NCI-H2029 treated with DMSO at 0.1 percent for 48 hours (cell line): ENCODE results near the gene CCDC32.
"Not testable (repeated sequence)": the region's sequence is repeated elsewhere in the genome, so short reads cannot be mapped to it uniquely, and the experiment has no call there.

Source experiments
- DNase-seq: peaks from one replicate; lab custom pipeline; 2025; lab: John Stamatoyannopoulos, UW

Gene CCDC32, protein sequence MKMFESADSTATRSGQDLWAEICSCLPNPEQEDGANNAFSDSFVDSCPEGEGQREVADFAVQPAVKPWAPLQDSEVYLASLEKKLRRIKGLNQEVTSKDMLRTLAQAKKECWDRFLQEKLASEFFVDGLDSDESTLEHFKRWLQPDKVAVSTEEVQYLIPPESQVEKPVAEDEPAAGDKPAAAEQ

DNA sequence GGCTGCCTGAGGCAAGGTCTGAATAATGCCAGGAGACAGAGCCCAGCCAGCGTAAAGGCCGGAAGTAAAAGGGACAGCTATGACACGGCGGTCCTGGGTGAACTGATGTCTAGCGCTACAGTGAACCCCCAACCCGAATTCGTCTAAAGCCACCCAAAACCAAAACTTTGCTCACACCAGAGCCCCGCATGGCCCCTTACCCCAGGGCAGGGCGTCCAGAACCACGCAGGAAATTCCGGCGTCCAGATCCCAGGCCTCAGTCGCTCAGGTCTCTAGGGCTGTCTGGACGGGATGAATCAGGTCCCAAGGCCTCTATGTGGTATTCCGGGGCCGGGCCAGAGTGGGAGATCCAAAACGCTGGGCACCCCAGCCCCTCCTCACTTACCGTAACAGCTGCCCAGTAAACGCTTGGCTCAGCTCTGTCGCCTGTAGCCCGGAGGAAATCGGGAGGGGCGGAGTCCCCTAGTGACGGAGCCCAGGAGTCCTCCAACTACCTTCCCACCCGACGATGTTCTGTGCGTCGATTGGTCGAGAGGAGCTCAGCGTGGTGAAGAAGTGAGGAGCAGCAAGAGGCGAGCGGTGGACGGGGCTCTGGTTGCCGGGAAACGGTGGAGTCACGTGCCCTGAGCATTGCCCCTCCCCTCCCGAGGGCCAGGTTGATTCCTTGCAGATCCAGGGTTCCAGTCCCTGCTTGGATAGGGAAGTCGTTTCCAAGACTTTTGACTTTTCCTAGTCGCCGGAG, at the start of gene CCDC32:
TSS of gene CCDC32 (minus strand) at position 452 of the 742 bp plus-strand sequence. CDS start 2,027 bp downstream, outside the sequence.
- DNase-seq = peak; percentile 75

DNA sequence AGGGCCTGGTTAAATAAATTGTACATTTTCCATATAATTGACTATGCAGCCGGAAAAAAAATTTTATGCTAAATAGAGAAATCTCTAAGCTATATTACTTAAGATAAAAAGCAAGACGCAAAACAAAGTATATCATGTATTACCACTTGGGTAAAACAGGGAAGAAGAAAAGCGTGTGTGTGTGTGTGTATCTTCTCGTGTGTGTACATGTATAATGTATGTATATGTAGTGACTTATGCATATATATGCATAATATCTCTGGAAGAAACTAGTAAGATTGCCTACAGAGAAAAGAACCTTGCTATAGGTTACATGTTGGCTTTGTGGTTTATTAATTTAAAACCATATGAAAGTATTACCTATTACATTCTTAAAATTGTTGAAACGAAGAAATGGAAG, 48.2 kb upstream of the CCDC32 start:
- DNase-seq = no peak

DNA sequence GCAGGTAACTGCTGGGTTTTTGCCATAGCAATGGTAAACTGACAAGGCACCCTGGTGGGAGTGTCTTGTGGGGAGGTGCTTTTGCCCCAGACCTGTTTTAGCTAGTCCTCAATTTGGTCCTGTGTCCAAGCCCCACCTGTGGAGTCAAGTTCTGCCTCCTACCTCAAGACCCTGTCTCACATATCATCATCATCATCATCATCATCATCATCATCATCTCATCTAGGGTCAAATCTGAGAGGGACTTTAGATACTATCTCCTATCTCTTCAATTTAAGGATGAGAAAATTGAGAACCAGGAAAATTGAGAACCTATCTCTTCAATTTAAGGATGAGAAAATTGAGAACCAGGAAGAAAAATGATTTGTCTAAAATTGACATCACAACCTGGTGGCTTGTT, 39.1 kb upstream of the CCDC32 start:
- no peak for DNase-seq

DNA sequence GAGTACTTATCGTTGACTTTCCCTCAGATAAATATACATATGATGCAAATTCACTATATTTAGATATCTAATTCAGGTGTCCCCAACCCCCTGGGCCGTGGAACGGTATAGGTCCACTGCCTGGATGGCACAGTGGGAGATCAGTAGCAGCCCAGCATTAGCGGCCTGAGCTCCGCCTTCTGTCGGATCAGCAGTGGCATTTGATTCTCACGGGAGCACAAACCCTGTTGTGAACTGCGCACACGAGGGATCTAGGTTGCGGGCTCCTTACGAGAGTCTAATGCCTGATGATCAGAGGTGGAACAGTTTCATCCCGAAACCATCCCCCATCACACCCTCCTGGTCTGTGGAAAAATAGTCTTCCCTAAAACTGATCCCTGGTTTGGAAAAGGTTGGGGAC, 36.1 kb upstream of the CCDC32 start:
- no peak for DNase-seq

DNA sequence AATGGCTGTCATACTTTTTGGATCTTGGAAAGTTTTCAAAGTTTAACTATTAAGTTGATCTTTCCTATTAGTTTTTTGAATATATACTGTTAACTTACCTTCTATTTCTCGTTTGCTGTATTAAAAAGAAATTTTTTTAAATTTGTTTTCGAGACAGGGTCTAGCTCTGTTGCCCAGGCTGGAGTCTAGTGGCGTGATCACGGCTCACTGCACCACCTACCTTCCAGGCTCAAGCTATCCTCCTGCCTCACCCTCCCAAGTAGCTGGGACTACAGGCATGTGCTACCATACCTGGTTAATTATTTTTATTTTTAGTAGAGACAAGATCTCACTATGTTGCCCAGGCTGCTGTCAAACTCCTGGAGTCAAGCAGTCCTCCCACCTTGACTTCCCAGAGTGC, 33.8 kb upstream of the CCDC32 start:
- DNase-seq = no peak

DNA sequence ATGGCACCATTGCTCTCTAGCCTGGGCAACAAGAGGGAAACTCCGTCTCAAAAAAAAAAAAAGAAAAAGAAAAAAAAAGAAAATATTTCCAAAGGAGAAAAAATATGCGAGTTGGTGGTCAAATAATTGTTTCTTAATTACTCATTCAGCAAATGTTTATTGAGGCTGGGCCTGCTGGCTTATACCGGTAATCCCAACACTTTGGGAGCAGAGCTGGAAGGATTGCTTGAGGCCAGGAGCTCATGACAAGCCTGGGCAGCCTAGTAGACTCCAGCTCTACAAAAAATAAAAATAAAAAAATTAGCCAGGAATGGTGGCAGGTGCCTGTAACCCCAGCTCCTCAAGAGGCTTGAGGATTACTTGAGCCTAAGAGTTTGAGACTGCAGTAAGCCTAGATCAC, 33.3 kb upstream of the CCDC32 start:
- DNase-seq = no peak

DNA sequence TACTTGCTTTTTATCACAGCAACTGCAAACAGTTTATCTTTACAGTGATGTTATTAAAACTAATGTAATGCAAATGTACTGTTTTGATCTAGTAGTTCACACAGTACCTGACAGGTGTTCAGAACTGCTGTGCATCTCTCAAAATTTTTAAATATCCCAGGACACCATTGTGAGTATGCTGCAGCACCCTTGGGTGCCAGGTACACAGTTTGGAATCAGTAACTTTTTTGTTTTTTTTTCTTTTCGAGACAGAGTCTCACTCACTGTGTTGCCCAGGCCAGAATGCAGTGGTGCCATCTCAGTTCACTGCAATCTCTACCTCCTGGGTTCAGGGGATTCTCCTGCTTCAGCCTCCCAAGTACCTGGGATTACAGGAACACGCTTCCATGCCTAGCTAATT, 32.2 kb upstream of the CCDC32 start:
- no peak for DNase-seq

DNA sequence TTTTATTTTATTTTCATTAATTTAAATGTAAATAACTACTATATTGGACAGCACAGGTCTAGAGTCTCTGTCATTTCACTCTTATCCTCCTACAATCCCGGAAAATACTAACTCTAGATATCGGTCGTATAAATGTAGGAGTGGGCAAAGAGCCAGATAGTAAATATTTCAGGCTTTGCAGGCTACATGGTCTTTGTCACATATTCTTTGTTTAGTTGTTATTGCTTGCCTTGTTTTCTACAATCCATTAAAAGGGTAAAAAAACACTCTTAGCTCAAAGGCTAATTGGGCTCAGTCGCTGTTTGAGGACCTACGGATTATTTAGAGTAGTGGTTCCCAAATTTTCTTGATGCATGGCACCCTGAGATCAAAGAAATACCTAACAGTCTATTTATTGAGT, 30.9 kb upstream of the CCDC32 start:
- DNase-seq = no peak

DNA sequence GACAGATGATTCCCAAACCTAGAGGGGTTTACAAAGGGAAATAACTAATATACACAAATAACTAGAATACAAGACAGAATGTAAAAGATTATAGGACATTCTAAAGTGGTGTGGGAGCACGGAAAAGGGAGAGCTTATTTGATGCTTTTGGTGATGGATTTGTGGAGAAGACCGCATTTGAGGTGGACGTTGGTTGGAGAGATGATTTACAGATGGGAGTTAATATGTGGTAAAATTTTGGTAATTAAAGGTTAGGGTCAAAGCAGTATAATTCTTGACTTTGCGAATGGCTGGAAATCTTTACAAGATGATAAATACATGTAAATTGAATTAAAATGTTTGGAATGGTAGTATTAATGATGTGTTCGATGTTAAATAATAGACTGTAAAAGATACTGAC, 30.4 kb upstream of the CCDC32 start:
- no peak for DNase-seq

DNA sequence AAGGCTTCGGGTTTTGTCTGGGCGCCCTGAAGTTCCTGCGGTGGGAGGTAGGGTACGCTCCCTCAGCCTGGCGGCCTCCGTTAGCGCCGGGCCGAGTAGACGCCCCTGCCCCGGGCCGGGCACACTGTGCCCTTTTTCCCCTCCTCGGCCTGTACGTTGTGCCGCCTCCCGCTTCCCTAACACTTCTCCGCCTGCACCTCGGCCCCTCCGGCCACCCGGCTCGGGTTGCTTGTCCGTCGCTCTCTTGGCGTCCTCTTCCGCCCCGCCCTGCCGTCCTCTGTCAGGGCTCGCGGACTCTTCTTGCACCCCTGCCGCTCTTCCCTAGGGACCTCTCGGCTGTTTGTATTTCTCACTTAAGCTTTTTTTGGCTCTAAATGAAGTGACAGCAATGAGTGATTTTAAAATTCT, 29.6 kb upstream of the CCDC32 start:
- no peak for DNase-seq

DNA sequence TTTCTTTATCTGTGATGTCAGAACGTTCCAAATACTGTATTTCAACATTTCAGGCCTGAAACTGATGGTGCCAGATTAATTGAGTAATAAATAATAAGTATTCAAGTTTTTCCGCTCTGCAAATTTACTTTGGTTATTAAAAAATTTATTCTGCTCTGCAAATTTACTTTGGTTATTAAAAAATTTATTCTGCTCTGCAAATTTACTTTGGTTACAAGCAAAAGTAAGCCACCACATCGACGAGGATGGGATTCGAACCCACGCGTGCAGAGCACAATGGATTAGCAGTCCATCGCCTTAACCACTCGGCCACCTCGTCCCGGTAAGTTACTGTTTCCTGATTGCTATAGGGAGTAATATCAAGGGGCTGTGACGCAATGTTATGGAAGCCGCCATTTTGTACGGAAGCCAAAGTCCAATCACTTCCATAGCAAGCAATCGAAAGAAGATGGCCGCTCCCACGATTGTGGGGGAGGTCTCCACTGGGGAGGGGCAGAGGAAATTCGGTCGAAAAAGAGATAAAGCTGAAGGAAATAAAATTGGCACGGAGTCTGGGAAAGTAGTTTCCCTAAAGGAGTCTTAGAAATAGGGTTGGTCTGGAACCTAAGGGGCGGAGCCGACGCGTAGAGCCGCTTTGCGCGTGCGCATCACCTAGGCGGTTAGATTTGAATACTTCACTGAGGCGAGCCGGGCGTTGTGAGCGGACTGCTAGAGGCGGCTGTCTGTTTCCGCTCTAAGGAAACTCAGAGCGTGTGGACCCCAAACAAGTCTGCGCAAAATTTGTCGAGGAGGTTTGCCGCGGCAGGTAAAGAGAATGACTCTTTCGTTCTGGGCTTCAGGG, 29.0 kb upstream of the CCDC32 start, which contains the start of gene KNL1:
TSS of gene KNL1 (plus strand) at position 662 of the 841 bp plus-strand sequence. CDS start 8,683 bp downstream, outside the sequence.
- peak; percentile 68 for DNase-seq

DNA sequence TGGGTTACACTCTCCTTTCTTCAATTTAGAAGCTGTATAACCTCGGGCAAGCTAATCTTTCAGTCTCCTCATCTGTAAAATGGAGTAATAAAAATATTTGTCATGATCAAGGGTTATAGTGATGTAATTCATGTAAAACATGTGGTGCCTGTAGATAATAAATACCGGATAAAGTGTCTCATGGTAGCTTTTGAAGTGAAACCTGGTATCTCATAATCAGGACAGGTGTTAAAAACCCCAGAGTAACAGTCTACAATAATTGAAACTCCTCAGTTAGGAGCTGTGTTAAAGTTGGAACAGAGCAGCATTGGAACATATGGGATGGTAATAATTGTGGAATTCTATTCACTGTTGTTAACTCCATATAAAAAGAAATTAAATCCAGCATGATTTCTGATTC, 28.3 kb upstream of the CCDC32 start:
- DNase-seq = no peak

DNA sequence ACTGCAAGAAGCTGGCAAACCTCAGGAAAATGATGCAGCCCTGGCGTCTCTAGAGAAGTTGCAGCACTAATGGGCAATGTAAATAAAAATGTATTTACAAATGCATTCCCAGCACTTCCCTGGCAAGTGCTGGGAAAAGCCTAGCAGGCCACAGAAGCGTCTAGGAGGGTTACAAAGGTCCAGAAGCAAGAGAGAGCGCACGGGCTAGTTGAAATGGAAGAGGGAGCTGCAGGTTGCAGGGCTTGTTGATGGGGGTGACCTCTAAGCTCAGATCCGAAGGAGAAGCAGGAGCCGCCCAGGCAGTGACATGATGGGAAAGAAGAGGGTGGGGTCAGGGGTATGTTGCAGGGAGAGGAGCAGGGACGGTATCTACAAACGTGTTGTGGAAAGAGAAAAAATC, 26.5 kb upstream of the CCDC32 start:
- no peak for DNase-seq

DNA sequence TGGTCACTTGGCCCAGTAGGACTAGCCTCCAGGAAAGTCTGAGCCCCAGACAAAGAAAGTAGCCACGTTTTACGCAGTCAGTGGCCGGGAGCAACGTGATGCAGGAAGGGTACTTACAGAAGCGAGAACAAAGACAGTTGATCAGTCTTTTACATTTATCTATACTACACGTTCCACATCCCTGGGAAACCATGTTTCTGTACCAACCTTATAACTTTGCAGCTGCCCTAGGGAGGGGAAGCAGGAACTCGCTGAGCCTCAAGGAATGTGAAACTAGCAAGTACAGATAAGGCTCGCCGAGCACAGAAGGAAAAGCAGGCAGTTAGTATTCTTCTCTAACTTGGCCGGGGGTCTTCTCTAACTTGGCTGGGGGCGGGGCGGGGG, 25.8 kb upstream of the CCDC32 start:
- no peak for DNase-seq

DNA sequence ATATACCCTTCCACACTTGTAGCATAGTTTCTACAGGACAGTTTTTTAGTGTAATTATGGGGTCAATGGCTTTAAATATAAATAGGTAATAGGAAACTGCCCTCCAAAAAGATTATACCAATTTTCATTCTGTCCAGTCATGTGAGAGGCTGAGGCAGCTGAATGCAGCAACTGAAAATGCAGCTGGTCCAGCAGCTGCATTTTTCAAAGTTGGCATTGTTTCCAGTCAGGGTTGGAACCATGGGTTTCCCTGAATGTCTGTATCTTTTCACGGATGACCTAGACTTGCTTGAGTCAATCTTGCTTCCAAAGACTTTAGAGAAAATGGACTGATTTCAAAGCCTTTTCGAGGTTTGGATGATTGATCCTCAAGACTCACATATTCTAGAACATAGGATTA, 19.3 kb upstream of the CCDC32 start:
- no peak for DNase-seq

DNA sequence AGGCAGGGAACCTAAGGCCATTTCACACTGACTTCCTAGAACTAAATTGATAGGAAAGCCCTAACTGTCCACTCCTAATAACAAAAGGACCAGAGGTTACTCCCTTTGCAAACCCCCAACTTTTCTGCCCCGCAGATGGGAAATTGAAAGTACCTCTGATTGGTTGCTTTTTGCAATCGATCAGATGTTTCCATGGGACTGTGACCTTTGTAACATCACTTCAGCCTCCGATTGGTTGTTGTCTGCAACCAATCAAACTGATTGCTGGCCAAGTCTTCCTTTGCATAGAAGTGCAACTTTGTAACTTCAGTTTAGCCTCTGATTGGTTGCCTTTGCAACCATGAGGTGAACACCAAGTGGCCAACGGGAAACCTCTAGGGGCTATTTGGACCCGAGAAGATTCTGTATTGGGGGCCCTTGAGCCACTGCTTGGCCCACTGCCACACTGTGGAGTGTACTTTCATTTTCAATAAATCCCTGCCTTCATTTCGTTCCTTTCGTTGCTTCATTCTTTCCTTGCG, 17.9 kb upstream of the CCDC32 start:
- DNase-seq = peak; percentile 30

DNA sequence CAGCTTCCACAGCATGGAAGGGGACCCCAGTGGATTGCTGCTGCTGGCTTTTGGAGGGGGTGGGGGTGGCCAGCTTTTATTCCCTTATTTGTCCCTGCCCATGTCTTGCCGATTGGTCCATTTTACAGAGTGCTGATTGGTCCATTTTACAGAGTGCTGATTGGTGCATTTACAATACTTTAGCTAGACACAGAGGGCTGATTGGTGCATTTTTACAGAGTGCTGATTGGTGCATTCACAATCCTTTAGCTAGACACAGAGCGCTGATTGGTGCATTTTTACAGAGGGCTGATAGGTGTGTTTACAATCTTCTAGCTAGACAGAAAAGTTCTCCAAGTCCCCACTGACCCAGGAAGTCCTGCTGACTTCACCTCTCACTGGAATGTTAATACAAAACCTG, 17.0 kb upstream of the CCDC32 start:
- not testable (repeated sequence) for DNase-seq

DNA sequence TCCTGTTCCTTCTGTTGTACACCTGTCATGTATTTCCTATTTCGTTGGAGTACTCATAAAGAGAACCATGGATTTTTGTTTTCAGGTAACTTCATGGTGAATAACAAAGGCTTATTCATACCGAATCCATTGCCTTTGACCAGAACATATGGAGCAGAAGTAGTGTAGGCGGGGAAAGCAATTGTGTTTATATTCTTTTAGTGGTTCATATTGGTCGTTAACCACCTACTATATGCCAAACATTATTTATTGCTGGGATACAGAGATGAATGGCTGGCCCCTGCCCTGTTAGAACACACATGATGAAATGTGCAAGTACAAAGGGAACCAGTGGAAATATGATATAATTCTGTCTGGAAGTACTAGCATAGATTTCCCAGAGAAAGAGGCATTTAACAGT, 14.1 kb upstream of the CCDC32 start:
- DNase-seq = no peak

DNA sequence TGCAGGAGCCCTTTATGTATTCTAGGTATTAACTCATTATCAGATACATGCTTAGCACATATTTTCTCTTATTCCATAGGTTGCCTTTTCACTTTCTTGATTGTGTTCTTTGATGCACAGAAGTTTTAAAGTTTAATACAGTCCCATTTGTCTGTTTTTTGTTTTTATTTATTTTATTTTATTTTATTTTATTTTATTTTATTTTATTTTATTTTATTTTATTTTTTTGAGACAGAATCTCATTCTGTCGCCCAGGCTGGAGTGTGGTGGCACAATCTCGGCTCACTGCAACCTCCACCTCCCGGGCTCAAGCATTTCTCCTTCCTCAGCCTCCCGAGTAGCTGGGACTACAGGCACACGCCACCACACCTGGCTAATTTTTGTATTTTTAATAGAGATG, 12.1 kb upstream of the CCDC32 start:
- DNase-seq = not testable (repeated sequence)

DNA sequence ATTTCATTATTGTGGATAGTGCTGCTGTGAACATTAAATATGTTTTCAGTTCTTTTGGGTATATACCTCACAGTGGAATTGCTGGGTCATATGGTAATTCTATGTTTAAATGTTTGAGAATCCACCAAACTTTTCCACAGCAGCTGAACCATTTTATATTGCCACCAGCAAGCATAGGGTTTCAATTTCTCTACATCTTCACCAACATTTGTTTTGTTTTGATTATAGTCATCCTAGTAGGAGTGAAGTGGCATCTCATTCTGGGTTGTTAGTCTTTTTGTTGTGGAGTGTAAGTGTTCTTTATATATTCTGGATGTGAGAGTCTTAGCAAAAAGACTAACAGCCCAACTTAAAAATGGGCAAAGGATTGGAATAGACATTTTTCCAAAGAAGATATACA, 10.3 kb upstream of the CCDC32 start:
- no peak for DNase-seq

DNA sequence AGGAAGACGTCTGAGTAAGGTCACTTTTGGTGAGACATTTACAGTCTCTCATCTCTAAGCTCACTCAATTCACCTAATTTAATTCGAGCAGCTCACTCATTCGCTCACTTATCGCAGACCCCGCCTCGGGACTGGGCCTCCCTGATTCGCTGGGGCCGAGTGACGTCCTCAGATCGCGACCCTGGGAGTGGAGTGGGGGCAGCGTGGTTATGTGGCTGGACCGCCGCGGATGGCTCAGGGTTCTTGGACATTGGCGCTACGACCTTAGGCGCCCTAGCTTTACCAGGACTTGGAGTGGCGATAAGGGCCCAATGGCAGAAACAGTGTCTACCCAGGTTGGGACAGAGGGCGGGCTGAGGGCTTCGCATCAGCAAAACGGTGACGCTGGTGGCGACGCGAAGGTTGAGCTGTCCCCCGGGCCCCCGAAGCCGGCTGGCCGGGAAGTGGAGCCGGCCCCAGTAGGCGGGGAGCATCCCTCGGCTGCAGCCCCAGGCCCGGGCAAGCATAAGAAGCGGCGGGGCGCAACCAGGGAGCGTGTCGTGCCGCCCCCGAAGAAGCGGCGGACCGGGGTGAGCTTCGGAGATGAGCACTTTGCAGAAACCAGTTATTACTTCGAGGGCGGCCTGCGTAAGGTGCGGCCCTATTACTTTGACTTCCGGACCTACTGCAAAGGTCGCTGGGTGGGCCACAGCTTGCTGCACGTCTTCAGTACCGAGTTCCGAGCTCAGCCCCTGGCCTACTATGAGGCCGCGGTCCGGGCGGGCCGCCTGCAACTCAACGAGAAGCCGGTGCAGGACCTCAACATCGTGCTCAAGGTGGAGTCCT, 4.5 kb upstream of the CCDC32 start, which contains the start of gene RPUSD2:
TSS of gene RPUSD2 (plus strand) at position 171 of the 825 bp plus-strand sequence. CDS start at position 210, 39 bp downstream.
- DNase-seq = peak; percentile 31

DNA sequence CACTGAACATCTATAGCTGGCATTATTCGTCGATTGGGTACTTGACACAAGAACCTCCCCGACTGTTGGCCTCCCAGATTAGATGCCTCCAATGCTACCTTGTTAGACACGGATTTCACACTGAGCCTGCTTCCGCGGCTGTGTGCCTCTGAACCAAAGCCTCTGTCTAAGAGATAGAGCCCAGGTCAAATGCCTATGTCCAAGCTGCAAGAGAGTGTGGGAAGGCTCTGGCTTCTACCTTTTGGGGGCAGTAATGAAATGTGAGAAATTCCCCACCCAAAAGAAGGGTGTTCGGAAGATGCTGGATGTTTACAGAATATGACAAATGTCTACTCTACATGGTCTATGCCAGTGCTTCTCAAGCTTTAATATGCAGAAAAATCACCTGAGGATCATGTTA, 2.3 kb upstream of the CCDC32 start:
- DNase-seq = no peak
